ENCODE data around the gene MPZL3.

DNA sequence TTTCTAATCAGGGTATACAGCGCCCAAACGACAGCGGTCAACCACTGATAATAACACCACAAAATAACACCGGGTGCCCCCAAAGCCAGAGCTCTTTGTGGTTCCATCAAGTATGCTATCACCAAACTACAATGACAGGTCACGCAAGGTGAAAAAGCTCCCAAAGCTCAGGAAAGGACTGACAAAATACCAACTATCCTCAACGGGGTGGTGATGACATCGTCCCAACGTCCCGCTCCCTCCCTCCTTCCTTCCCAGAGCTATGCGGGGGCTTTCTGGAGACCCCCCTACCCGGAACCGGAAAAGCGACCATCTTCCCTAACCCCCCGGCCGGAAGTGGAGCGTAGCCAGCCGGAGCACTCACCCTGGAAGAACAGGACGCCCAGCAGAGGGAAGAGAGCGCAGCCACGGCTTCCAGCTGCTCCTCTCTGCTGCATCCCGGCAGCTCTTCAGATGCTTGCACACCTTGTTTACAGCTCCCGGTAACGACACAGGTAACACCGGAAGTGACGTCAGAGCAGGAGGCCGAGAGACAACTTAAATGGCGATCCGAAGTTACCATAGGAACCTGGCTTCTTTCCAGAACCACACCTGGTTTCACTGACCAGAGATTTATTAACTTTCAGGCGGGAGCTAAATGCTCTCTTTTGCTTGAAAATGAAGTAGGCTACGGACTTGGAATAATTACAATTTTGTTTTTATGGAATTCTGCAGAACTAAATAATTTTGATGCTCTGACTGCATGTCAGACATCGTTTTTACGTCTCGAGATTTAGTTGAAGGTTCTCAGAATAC lies at the start of gene MPZL3:
- no peak for TF ChIP-seq CTCF (IDR thresholded peaks at IDR 0.05)
- no peak for TF ChIP-seq POLR2A (IDR thresholded peaks at IDR 0.05)

Measured in adrenal gland (tissue), 5 donors.